ENCODE data around the gene GSS. TPM values are rescaled to one million over a fixed set of nuclear protein-coding genes. Genes with fewer than 3 reads are reported as not detected.

Gene GSS
- total RNA-seq, 1 donor from 2014 or later, result 64.8 TPM

DNA sequence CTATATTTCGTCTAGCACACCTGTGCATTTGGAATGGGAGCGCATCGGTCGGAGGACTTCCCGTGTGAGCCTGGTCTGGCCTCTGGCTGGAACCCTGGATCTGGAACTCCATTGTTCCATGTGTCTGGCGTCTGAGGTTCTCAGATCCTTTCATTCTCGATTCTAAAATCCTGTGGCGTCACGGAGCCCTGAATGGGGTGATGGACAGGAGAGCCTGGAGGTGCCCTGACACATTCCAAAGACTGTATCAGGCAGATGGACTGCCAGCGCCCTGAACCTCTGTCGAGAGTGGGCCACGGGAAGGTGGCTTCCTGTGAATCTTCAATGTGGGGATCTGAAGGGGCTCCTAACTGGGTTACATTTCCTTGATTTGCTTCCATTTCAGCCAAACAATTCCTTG lies 20.7 kb upstream of the GSS start:
- Histone ChIP-seq H3K4me3 (ENCODE audit: low read depth, low read length) (no peak overlapping the region), H3K36me3 (ENCODE audit: control insufficient read depth, insufficient read depth, low read length) (no peaks in the 10 kb centered on the region), H3K27me3 (ENCODE audit: control insufficient read depth, insufficient read depth, low read length) (peaks cover 5% of the 10 kb centered on the region)
- TF ChIP-seq, protein P1, sequence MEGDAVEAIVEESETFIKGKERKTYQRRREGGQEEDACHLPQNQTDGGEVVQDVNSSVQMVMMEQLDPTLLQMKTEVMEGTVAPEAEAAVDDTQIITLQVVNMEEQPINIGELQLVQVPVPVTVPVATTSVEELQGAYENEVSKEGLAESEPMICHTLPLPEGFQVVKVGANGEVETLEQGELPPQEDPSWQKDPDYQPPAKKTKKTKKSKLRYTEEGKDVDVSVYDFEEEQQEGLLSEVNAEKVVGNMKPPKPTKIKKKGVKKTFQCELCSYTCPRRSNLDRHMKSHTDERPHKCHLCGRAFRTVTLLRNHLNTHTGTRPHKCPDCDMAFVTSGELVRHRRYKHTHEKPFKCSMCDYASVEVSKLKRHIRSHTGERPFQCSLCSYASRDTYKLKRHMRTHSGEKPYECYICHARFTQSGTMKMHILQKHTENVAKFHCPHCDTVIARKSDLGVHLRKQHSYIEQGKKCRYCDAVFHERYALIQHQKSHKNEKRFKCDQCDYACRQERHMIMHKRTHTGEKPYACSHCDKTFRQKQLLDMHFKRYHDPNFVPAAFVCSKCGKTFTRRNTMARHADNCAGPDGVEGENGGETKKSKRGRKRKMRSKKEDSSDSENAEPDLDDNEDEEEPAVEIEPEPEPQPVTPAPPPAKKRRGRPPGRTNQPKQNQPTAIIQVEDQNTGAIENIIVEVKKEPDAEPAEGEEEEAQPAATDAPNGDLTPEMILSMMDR (IDR thresholded peaks at IDR 0.05; ENCODE audit: insufficient read depth, low read length, poor library complexity, severe bottlenecking), result no peak
- DNase-seq (ENCODE audit: low read depth), result no peak

DNA sequence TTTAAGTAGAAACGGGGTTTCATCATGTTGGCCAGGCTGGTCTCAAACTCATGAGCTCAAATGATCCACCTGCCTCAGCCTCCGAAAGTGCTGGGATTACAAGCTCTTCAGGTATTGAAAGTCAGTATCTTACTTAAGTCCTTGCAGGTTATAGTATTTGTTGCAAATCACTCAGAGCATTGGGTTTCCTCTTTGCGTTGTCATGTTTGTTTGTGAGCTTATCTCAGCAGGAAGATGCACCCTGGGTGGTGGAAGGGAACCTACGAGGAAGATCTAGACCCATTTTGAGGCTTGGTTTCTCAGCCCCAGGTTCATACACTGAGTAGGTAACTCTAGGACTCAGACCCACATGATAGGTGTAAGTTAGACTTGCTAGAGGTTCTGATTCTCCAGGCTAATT lies 18.6 kb upstream of the GSS start:
- TF ChIP-seq, protein P1 (IDR thresholded peaks at IDR 0.05; ENCODE audit: insufficient read depth, low read length, poor library complexity, severe bottlenecking), result no peak
- Histone ChIP-seq H3K27me3 (ENCODE audit: control insufficient read depth, insufficient read depth, low read length) (peaks cover 5% of the 10 kb centered on the region), H3K4me3 (ENCODE audit: low read depth, low read length) (no peak overlapping the region), H3K36me3 (ENCODE audit: control insufficient read depth, insufficient read depth, low read length) (no peaks in the 10 kb centered on the region)
- no peak for DNase-seq (ENCODE audit: low read depth)

DNA sequence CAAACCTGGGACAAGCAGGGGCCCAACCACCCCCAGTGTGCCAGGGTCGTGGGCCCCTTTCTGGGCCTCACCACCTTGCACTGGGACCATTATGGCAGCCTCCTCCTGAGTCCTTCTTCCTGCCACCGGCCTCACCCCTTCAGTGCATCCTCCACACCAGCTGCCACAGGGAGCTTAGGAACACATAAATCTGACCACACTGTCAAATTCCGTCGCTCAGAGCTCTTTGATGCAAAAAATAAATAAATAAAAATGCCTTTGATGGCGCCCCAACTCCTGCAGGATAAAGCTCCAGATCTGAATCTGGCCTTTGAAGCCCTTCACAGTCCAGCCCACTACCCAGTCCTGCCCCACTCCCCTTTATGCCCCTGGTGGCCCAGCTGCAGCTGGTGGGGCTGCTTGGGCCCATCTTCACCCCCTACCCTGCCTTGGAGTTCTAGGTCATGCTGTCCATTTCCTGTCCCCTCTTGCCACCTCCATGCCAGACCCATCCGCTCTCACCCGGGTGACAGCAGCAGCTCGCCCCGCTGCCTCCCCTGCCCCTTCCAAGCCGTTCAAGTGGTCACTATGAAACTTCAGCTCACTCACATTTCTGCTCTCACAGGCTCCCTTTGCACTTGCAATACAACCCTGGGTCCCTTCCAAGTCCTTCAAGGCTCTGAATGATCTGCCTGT lies 16.1 kb upstream of the GSS start:
- H3K27me3 ChIP-seq (ENCODE audit: control insufficient read depth, insufficient read depth, low read length), result no peaks in the 10 kb centered on the region
- H3K4me3 ChIP-seq (ENCODE audit: low read depth, low read length), result no peak overlapping the region
- TF ChIP-seq, protein P1 (IDR thresholded peaks at IDR 0.05; ENCODE audit: insufficient read depth, low read length, poor library complexity, severe bottlenecking), result no peak
- DNase-seq (ENCODE audit: low read depth), result no peak
- H3K36me3 ChIP-seq (ENCODE audit: control insufficient read depth, insufficient read depth, low read length), result no peaks in the 10 kb centered on the region

DNA sequence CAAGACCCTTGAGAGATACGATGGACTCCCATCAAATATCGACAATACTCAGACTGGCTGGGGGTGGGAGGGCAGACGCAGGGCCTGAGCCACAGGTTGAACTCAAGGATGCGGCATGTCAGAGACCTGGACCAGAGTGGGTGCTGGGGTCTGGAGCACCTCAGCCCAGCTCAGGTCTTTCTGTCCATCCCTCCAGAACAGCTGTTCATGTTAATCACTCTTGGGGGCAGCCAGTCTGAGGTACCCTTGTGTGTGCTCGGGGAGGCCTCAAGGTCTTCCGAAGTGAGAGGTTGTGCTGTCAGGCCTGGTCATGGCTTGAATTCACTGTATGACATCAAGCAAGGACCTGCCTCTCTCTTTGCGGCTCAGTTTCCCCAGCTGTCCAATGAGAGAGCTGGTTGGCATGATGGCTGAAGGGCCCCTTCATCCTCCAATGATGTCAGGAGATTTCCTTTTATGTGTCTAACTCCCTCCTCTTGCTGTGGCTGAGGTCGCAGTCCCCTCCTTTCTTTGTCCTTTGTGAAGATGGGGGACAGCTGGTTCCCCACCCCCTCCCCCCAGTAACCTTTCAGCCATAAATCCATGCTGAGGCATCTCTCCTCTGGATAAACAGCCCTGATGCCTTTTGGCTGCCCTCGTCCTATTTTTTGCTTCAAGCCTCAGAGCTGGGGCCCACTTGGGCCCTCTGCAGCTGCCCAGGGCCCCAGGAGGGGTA lies 15.4 kb upstream of the GSS start:
- DNase-seq (ENCODE audit: low read depth), result no peak
- H3K4me3 ChIP-seq (ENCODE audit: low read depth, low read length), result no peak overlapping the region
- no peaks in the 10 kb centered on the region for H3K36me3 ChIP-seq (ENCODE audit: control insufficient read depth, insufficient read depth, low read length)
- TF ChIP-seq, protein P1 (IDR thresholded peaks at IDR 0.05; ENCODE audit: insufficient read depth, low read length, poor library complexity, severe bottlenecking), result no peak
- no peaks in the 10 kb centered on the region for H3K27me3 ChIP-seq (ENCODE audit: control insufficient read depth, insufficient read depth, low read length)

DNA sequence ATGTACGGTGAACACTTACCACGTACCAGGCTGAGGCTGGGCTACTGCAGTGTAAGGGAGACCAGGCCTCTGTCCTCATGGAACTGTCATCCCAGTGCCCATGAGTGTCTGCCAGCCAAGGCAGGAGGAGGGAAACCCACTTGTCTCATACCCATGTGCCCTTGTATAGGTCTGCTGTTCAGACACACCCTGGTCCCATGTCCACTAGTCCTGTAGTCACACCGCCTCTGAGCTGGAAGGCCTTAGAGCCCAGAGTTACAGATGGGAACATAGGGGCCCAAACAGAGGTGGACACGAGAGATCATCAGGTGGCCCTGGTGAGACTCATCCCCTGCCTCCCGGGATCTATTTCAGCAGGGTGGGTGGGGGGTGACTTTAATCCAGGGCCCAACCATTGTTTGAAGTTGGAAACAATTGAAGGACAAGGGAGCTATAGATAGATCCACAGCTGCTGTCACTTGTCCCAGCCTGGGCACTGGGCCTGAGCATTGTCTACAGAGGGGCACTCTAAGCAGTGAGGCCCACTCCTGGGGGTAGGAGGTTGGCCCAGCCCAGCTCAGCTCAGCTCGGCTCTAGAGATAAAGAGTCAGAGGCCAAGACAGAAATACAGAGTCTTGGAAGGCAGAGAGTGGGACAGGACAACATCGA lies 14.7 kb upstream of the GSS start:
- Histone ChIP-seq H3K36me3 (ENCODE audit: control insufficient read depth, insufficient read depth, low read length) (no peaks in the 10 kb centered on the region), H3K27me3 (ENCODE audit: control insufficient read depth, insufficient read depth, low read length) (no peaks in the 10 kb centered on the region), H3K4me3 (ENCODE audit: low read depth, low read length) (no peak overlapping the region)
- no peak for DNase-seq (ENCODE audit: low read depth)
- TF ChIP-seq, protein P1 (IDR thresholded peaks at IDR 0.05; ENCODE audit: insufficient read depth, low read length, poor library complexity, severe bottlenecking), result no peak
